Activated CD4-positive, alpha-beta T cell treated with anti-CD3 and anti-CD28 coated beads for 4 hours (primary cell): ENCODE results near the gene GPC3.
A peak's percentile ranks its signal among the peaks of the same experiment; 100 is the strongest.

Experiments used
- DNase-seq, 2 donors: peaks; one replicate each; pipeline ENCODE4 v3.0.0-alpha.2; 2020

The GPC3 gene

GRCh38 chrX:133880032-133880443 lies 105.4 kb downstream of the GPC3 start:
- no peak for DNase-seq

GRCh38 chrX:133878710-133879109 lies 106.7 kb downstream of the GPC3 start:
- DNase-seq, result no peak

DNA sequence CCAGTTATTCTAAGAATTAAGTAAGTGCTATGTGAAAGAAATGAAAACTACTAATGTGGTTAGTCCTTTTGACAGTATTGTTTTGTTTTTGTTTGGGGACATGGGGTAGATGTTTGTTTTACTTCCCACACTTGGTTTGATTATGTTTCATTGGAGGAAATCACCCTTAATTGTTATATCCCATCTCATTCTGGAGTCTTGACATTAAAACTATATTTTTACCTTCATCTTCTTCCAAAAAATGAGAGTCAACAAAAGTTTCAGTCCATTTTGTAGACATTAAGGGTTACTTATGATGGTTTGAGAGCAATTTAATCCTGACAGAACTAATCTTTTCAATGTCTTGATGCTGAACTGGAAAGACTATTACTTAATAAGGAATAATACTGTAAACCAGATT lies 108.7 kb downstream of the GPC3 start:
- DNase-seq, result no peak

- DNase-seq, result no peak
These were observed 116.1 kb downstream of the GPC3 start for GRCh38 chrX:133869270-133869669.

GRCh38 chrX:133868682-133869081 lies 116.7 kb downstream of the GPC3 start:
- DNase-seq, result no peak

GRCh38 chrX:133868250-133868649 lies 117.1 kb downstream of the GPC3 start:
- no peak for DNase-seq

- DNase-seq, result no peak
These were observed 119.5 kb downstream of the GPC3 start for GRCh38 chrX:133865761-133866471.

DNA sequence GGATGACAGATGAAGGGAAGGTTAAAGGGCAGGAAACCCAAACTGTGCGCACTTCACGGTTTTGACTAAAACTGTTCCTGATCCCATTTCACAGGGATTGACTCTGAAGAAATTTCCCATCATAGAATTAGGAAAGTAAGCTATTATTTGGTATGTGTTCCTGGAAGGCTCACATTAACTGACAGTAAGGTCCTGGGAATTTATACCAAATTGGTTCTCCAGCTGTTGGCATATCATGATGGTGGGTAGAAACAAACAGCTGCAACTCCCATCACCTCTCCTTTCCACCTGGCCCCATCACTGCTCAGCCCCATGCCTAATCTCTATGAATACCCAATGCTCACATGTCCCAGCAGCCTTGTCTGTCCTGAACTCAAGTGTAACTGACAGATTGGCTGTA lies 121.2 kb downstream of the GPC3 start:
- no peak for DNase-seq

GRCh38 chrX:133859860-133860259 lies 125.5 kb downstream of the GPC3 start:
- no peak for DNase-seq

DNA sequence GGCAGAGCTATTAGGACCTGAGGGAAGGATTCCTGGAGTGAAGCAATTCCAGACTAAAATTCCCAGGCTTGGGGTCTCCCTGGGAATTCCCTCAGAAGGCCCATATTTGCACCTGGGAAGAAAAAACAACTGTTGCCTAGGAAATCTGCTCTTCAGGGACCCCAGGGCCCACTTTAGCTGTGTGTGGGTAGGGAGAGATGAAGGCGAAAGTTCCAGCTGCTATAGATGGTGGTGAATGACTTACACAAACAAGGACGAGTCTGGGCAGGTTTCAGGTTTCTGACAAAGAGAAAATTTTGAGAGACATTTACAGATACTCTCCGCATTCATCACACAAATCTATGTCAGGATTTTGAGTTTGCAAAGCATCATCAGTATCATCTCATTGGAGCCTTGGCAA lies 126.1 kb downstream of the GPC3 start:
- DNase-seq, result no peak

GRCh38 chrX:133857640-133858269 lies 127.6 kb downstream of the GPC3 start:
- no peak for DNase-seq

GRCh38 chrX:133856819-133857218 lies 128.6 kb downstream of the GPC3 start:
- DNase-seq, result no peak

- no peak for DNase-seq
These were observed 131.1 kb downstream of the GPC3 start for GRCh38 chrX:133854290-133854689.

GRCh38 chrX:133852837-133853356 lies 132.5 kb downstream of the GPC3 start:
- no peak for DNase-seq

DNA sequence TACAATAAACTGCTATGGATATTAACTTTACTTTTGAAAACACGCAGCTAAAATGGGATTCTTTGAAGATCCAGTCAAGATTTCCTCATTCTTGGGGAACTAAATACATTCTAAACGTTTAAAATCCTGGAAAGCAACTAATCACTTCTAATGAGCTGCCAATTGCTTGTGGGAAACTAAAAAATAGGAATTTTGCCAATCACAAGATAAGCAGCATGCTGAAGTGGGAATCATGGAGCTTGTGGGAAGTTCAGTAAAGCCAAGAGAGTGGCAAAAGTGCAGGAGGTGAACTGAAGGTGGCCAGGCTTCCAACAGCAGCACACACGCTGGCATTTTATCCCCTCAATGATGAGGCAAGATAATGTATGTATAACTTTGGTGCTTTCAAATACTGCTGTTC lies 133.0 kb downstream of the GPC3 start:
- no peak for DNase-seq

DNA sequence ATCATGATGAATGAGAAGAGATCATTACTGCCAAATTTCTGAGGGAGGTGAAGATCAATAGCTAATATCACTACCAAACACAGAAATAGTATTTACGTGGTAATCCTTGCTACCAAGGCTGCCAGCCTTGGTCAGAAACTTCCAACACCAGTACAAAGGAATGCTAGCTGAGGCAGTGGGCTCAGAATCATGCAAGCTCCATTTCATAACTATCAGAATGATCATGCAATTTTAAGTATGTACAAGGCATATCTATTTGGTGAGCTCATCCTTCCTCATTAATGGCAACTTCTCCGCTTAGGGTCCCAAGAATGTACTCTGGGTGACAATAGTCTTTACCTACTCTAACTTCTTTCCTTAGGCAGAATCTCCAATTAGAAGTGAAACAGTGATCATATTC lies 135.0 kb downstream of the GPC3 start:
- no peak for DNase-seq

GRCh38 chrX:133849676-133850075 lies 135.7 kb downstream of the GPC3 start:
- no peak for DNase-seq

- DNase-seq, result no peak
These were observed 137.9 kb downstream of the GPC3 start for GRCh38 chrX:133847340-133847994.

DNA sequence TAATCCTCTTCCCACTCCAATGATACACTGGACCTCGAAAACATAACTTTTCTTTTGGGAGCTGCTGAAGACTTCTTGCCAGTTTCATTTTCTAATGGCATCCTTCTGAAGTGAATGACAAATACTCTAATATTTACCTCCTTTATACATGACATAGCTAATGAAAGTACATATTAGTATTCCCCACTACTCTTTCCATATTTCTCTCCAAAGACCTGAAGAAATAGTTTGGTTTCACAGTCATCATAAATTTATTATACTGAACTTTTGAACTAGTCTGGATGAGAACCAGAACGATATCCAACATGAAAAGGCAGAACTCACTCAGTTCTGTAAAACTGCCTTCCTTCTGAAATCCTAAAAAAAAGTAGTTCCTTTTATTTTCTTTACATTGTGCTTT lies 139.1 kb downstream of the GPC3 start:
- no peak for DNase-seq

DNA sequence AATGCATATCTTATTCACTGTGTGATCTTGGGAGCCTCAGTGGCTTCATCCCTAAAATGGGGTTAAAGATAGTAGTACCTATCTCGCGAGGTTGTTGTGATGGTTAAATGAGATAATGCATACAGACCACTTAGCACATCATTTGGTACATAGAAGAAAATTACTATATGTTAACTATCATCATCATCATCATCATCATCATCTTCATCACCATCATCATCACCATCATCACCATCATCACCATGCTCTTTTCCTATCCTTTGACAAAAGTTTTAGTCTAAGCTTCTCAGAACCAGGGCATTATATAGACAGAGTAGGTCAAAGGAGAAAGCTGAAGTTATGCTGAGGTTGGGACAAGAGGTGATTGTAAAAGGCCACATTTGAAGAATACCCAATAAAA lies 145.0 kb downstream of the GPC3 start:
- no peak for DNase-seq

DNA sequence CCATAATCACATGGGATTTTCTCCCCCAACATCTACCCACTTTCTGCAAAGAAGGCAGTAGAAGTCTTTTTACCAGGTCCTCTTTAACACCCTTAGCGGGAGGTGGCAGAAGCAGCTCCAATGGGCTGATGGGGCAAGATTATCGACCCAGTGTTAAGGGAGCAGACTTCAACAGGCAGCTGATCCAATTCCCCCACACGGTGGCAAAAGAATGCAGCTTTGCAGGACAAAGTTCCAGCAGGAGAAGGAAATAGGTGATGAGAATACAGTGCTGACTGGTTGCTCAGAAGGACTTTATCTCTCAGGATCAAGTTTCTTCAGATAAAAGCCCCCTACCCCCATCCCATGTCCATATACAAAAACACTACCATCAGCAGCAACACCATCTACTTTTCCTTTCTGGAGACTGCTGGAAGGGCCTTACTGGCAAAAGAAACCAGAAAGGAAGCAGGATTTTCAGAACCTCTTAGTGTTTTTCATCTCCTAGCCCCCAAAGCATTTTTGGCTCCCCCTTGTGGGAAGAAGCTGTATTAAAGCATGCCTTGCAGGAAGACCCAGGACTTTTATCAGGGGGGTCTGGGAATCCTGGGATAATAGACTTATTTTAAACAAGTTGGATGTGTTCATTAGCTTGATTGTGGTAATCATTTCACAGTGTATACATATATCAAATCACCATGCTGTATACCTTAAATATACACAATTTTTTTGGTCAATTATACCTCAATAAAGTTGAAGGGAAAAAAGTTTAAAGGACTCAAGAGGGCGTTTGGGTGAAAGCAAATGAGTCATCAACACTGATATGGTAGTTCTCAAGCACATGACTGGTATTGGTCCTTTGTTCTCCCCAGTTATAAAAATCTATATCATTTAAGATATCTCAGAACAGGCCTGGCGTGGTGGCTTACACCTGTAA lies 146.4 kb downstream of the GPC3 start:
- peak; percentile 1 to 41 for DNase-seq

DNA sequence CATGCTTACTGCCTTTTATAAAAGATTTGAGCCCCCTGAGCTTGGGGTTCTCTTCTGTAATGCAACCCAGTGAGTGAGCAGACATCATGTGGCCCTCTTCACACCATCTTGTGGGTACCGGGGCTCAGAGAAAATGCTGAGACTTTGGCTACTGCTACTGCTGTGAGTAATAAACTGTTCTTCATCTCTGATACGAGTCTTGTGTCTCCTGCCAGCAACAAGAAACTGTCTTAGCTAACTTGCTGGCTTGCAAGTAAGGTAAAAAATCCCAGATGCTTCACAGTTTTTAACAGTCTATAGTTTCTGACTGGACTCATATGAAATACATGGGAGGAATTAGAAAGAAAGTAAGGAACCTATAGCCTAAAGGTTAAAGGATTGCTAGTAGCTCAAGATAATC lies 148.3 kb downstream of the GPC3 start:
- no peak for DNase-seq

DNA sequence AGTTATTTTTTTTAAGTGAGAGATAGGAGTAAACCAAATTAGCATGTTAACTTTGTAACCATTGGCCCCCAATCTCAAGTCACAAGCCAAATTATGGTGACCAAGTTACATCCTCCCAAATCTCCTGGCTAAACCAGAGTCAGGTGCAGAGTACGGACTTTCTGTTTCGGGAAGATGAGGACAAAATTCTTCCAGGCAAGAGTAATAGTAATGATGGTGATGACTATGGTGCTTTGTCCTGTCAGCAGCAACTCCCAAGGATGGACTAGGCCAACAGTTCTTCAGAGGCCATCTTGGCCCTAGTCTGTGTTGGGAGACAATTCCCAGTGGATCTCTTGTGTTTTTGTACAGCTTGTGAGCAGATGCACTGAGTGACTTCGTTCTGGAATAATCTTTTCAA lies 148.8 kb downstream of the GPC3 start:
- DNase-seq, result no peak
